Medulla oblongata (tissue), 1 donor: ENCODE results near the gene MRPL39.

Experiments
- DNase-seq: peaks from one replicate; pipeline ENCODE4 v3.0.0-alpha.2; 2015; ENCODE audit errors: extremely low spot score

Gene MRPL39

DNA sequence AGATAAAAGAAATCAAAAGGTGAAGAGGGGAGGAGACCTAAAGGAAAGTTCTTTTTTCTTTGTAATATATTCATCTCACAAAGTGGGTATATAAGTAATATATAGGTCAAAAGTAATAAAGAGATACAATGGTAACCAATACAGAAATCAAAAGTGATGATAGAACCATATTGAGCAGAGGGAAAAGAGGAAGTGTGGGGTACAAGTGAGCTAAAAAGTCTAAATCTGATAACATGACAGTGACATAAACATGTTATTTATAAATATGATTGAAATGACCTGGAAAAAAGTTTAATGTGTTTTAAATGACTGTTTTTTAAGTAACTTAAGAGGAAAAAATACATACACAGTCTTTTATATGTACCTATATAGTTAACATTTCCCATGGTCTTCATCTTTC is 70.5 kb downstream of the MRPL39 start:
- DNase-seq, result no peak

DNA sequence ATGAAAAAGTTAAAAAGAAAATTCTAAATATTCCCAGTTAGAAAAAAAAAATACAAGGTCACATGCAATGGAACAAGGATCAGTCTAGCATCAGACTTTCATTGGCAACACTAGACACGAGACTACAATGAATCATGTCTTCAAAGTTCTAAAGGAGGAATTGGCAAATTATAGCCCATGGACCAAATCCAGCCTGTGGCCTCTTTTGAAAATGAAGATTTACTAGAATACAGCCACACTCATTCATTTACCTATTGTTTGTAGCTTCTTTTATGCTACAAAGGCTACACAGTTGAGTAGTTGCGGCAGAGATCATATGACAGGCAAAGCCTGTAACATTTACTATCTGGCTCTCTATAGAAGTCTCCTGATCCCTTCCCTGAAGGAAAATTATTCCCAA is 71.4 kb downstream of the MRPL39 start:
- no peak for DNase-seq
